ENCODE data around the gene CUX1.

DNA sequence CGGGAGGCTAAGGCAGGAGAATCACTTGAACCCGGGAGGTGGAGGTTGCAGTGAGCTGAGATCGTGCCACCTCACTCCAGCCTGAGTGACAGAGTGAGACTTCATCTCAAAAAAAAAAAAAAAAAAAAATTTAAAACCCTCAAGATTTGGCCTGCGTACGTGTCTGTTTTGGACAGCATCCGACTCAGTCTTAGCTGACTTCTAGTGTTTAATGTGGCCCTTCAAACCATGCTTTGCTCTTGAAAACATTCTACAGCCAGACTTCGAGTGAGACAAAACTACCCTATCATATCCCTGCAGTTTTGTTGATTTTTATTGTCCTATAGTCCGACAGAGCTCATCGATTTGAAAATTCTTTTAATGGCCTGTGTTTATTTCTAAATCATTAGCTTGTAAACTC, 242.1 kb downstream of the CUX1 start:
- no peak for TF ChIP-seq EZH2phosphoT487 (IDR thresholded peaks at IDR 0.05)
- TF ChIP-seq, protein P1, sequence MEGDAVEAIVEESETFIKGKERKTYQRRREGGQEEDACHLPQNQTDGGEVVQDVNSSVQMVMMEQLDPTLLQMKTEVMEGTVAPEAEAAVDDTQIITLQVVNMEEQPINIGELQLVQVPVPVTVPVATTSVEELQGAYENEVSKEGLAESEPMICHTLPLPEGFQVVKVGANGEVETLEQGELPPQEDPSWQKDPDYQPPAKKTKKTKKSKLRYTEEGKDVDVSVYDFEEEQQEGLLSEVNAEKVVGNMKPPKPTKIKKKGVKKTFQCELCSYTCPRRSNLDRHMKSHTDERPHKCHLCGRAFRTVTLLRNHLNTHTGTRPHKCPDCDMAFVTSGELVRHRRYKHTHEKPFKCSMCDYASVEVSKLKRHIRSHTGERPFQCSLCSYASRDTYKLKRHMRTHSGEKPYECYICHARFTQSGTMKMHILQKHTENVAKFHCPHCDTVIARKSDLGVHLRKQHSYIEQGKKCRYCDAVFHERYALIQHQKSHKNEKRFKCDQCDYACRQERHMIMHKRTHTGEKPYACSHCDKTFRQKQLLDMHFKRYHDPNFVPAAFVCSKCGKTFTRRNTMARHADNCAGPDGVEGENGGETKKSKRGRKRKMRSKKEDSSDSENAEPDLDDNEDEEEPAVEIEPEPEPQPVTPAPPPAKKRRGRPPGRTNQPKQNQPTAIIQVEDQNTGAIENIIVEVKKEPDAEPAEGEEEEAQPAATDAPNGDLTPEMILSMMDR (IDR thresholded peaks at IDR 0.05) = no peak

All from neural progenitor cell (in vitro differentiated cells).